ENCODE measurements around the gene GALNT10. TPM values are rescaled to one million over a fixed set of nuclear protein-coding genes. Genes with fewer than 3 reads are reported as not detected.

GALNT10 gene
- total RNA-seq, 2 donors from 2014 or later = 30.2 to 43.4 TPM

DNA sequence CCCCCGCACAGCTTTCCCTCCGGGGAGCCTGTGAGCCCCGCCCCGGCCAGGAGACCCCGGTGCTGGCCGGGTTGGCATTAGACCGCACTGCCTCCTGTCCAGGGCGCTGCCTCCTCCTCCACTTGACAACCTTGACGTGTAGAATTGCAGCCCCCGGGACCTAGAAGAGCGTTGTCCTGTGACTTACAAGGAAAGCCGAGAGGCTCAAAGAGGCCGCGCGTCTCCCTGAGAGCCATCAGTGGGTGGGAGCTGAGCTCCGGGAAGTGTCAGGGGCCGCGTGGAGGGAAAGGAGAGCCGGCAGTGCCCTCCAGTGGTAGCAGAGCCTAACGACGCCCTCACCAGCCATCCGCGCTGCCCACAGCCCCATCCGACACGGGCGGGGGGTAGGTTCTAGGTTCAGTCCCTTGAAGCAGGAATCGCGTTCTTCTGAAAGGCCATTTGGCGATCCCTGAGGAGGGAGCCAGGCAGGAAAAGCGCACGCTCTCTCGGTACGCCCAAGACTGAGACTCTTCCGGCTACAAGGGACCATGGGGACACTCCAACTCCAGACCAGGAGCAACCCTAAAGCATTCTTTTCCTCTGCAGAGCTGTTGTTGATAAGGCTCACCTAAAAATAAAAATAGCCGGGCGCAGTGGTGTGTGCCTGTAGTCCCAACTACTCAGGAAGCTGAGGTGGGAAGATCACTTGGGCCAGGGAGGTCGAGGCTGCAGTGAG is 214.7 kb downstream of the GALNT10 start:
- Histone ChIP-seq H3K27me3 (ENCODE audit: control insufficient read depth, insufficient read depth, low read length, poor library complexity, severe bottlenecking) (no peaks in the 10 kb centered on the region), H3K36me3 (ENCODE audit: control insufficient read depth, insufficient read depth, low read length) (peaks cover 19% of the 10 kb centered on the region), H3K9me3 (ENCODE audit: control insufficient read depth, low read length) (no peaks in the 10 kb centered on the region), H3K4me3 (ENCODE audit: low read length) (peak overlapping the region; percentile 0), H3K27ac (ENCODE audit: low read depth, low read length) (no peak overlapping the region), H3K4me1 (ENCODE audit: control insufficient read depth, insufficient read depth, low read length) (peaks cover 11% of the 10 kb centered on the region), H3K9ac (ENCODE audit: extremely low read depth, low read length, poor library complexity, severe bottlenecking) (no peak overlapping the region)
- TF ChIP-seq, protein P1, sequence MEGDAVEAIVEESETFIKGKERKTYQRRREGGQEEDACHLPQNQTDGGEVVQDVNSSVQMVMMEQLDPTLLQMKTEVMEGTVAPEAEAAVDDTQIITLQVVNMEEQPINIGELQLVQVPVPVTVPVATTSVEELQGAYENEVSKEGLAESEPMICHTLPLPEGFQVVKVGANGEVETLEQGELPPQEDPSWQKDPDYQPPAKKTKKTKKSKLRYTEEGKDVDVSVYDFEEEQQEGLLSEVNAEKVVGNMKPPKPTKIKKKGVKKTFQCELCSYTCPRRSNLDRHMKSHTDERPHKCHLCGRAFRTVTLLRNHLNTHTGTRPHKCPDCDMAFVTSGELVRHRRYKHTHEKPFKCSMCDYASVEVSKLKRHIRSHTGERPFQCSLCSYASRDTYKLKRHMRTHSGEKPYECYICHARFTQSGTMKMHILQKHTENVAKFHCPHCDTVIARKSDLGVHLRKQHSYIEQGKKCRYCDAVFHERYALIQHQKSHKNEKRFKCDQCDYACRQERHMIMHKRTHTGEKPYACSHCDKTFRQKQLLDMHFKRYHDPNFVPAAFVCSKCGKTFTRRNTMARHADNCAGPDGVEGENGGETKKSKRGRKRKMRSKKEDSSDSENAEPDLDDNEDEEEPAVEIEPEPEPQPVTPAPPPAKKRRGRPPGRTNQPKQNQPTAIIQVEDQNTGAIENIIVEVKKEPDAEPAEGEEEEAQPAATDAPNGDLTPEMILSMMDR (conservative IDR thresholded peaks at IDR 0.05) = peak; percentile 98
- H3K4me3 Mint-ChIP-seq = peak overlapping the region; percentile 42
- peak; percentile 96 for DNase-seq
- H3K27me3 Mint-ChIP-seq (ENCODE audit: insufficient read depth) = peaks cover 67% of the 10 kb centered on the region
- peaks cover 3% of the 10 kb centered on the region for H3K36me3 Mint-ChIP-seq (ENCODE audit: low read depth)
- no peaks in the 10 kb centered on the region for H3K9me3 Mint-ChIP-seq
- H3K27ac Mint-ChIP-seq = no peak overlapping the region
- 19 to 24% methylated on average over 22 to 37 of the region's 37 CpGs for WGBS, 2 experiments (ENCODE audit: insufficient coverage in 1 of 2, insufficient read length in 1 of 2)
- H3K4me1 Mint-ChIP-seq = peaks cover 28% of the 10 kb centered on the region

DNA sequence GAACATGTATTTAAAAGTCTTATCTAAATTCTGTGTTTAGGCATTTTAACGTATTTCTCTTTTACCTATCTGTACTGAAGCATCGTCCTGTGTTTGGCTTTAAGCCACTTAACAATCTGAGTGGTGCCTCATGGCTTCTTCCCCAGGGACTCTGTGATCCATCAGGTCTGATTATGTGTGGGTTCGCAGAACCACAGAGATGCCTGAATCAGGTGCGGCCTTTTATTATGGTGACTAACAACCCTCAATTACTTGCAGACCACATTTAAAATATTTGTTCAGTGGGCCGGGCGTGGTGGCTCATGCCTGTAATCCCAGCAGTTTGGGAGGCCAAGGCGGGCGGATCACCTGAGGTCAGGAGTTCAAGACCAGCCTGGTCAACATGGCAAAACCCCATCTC is 215.7 kb downstream of the GALNT10 start:
- Histone ChIP-seq H3K9me3 (ENCODE audit: control insufficient read depth, low read length) (no peaks in the 10 kb centered on the region), H3K4me3 (ENCODE audit: low read length) (no peak overlapping the region), H3K4me1 (ENCODE audit: control insufficient read depth, insufficient read depth, low read length) (peaks cover 11% of the 10 kb centered on the region), H3K27ac (ENCODE audit: low read depth, low read length) (no peak overlapping the region), H3K36me3 (ENCODE audit: control insufficient read depth, insufficient read depth, low read length) (peaks cover 28% of the 10 kb centered on the region), H3K9ac (ENCODE audit: extremely low read depth, low read length, poor library complexity, severe bottlenecking) (no peak overlapping the region), H3K27me3 (ENCODE audit: control insufficient read depth, insufficient read depth, low read length, poor library complexity, severe bottlenecking) (no peaks in the 10 kb centered on the region)
- Mint-ChIP-seq H3K27me3 (ENCODE audit: insufficient read depth) (peaks cover 62% of the 10 kb centered on the region), H3K36me3 (ENCODE audit: low read depth) (peaks cover 10% of the 10 kb centered on the region), H3K4me1 (peaks cover 28% of the 10 kb centered on the region), H3K9me3 (no peaks in the 10 kb centered on the region), H3K4me3 (no peak overlapping the region), H3K27ac (no peak overlapping the region)
- TF ChIP-seq, protein P1 (conservative IDR thresholded peaks at IDR 0.05) = no peak
- 92 to 100% methylated on average over 4 to 8 of the region's 8 CpGs for WGBS, 2 experiments (ENCODE audit: insufficient coverage in 1 of 2, insufficient read length in 1 of 2)
- DNase-seq = no peak

DNA sequence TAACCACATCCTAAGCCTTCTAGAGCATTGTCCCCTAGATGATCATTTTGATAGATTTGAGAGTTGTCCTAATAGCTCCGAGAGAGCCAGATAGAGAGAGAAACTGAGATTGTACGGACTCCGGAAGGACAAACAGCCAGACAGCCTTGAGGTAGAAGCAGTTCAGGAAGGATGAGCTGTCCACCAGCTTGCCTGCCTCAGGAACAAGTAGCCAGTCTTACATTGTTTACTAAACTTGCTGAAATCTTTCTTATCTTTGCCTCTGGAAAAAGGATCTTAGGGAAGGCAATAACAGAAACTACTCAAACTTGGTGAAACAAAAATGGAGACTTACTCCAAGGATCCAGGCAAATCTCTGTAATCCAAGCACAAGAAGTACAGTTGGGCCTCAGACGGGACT is 216.3 kb downstream of the GALNT10 start:
- no peak for DNase-seq
- Mint-ChIP-seq H3K4me1 (peaks cover 28% of the 10 kb centered on the region), H3K9me3 (no peaks in the 10 kb centered on the region), H3K4me3 (no peak overlapping the region), H3K36me3 (ENCODE audit: low read depth) (peaks cover 15% of the 10 kb centered on the region), H3K27me3 (ENCODE audit: insufficient read depth) (peaks cover 56% of the 10 kb centered on the region), H3K27ac (no peak overlapping the region)
- Histone ChIP-seq H3K27me3 (ENCODE audit: control insufficient read depth, insufficient read depth, low read length, poor library complexity, severe bottlenecking) (no peaks in the 10 kb centered on the region), H3K9ac (ENCODE audit: extremely low read depth, low read length, poor library complexity, severe bottlenecking) (no peak overlapping the region), H3K4me3 (ENCODE audit: low read length) (no peak overlapping the region), H3K4me1 (ENCODE audit: control insufficient read depth, insufficient read depth, low read length) (peaks cover 11% of the 10 kb centered on the region), H3K27ac (ENCODE audit: low read depth, low read length) (no peak overlapping the region), H3K36me3 (ENCODE audit: control insufficient read depth, insufficient read depth, low read length) (peaks cover 34% of the 10 kb centered on the region), H3K9me3 (ENCODE audit: control insufficient read depth, low read length) (no peaks in the 10 kb centered on the region)
- TF ChIP-seq, protein P1 (conservative IDR thresholded peaks at IDR 0.05) = no peak
- WGBS, 2 experiments (ENCODE audit: insufficient coverage in 1 of 2, insufficient read length in 1 of 2) = 89 to 96% methylated on average over 2 to 4 of the region's 4 CpGs

Data from endodermal cell (in vitro differentiated cells).